GM12891 (cell line): Measurements from ENCODE around the gene THOP1.

ENCODE experiments used
- PAX5 ChIP-seq: IDR thresholded peaks from 2 replicates; pipeline ENCODE4 v1.6.1; 2011; ENCODE audit warnings: low read length, moderate library complexity, mild to moderate bottlenecking; ENCODE audit not compliant: insufficient read depth, severe bottlenecking
- POLR2A ChIP-seq: IDR thresholded peaks from 2 replicates; pipeline ENCODE4 v1.6.1; 2011; ENCODE audit warnings: low read depth, low read length, control low read depth
- POLR2AphosphoS5 ChIP-seq: IDR thresholded peaks from 2 replicates; pipeline ENCODE4 v1.6.1; 2011; ENCODE audit warnings: low read depth, low read length, control low read depth
- SPI1 ChIP-seq: IDR thresholded peaks from 2 replicates; pipeline ENCODE4 v1.6.1; 2011; ENCODE audit warnings: low read depth, low read length, control low read depth
- TAF1 ChIP-seq: IDR thresholded peaks from 2 replicates; pipeline ENCODE4 v1.6.1; 2011; ENCODE audit warnings: low read depth, low read length, control low read depth

GRCh38 chr19:2777952-2778683, 7.2 kb upstream of the THOP1 start:
- no peak for TF ChIP-seq POLR2AphosphoS5
- no peak for TF ChIP-seq TAF1
- no peak for TF ChIP-seq POLR2A
- TF ChIP-seq PAX5, result no peak
- no peak for TF ChIP-seq SPI1
